Activated CD8-positive, alpha-beta memory T cell treated with anti-CD3 and anti-CD28 coated beads for 24 hours (primary cell): ENCODE measurements around the gene MICU2.
A peak's percentile ranks its signal among the peaks of the same experiment; 100 is the strongest.
"Not testable (repeated sequence)": the region's sequence is repeated elsewhere in the genome, so short reads cannot be mapped to it uniquely, and the experiment has no call there.

Experiments used
- DNase-seq: peaks from one replicate; pipeline ENCODE4 v3.0.0-alpha.2; 2020

The MICU2 gene

GRCh38 chr13:21594715-21595545 lies 9.0 kb downstream of the MICU2 start:
- DNase-seq, result peak; percentile 50

- DNase-seq, result not testable (repeated sequence)
These were observed 13.1 kb downstream of the MICU2 start for GRCh38 chr13:21590665-21591456.

GRCh38 chr13:21590231-21590630 lies 13.7 kb downstream of the MICU2 start:
- DNase-seq, result no peak

DNA sequence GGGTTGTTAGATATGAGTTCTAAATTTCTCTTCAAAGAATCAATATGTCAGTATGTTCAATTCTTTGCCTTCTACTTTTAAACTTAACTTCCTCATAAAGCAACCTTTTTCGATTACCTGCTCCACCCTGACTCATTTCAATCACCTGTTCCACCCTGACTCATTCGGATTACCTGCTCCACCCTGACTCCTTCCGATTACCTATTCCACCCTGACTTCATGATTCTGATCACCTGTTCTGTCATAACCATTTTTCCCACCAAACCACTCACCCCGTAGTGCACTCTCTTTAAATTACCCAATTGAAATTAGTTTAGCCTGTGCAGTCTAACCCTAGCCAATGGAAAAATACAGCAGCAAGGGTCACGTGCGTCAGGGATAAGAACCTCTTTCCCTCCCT lies 14.5 kb downstream of the MICU2 start:
- not testable (repeated sequence) for DNase-seq

DNA sequence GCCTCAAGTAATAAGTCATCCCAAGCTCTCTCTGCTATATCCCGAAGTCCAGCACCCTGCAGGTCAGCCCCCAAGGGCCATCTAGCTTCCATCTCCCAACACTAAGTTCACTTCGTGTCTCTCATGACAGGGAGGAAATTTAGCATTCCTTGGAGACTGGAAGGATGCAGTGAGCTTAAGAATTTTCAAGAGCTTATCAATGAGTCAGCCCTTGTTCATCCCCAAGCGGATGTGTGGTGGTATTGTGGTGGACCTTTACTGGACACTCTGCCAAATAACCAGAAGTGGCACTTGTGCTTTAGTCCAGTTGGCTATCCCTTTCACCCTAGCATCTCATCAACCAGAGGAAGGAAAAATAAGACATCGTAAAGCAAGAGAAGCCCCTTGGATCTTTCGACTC lies 15.6 kb downstream of the MICU2 start:
- DNase-seq, result not testable (repeated sequence)

- DNase-seq, result no peak
These were observed 18.9 kb downstream of the MICU2 start for GRCh38 chr13:21584973-21585592.

DNA sequence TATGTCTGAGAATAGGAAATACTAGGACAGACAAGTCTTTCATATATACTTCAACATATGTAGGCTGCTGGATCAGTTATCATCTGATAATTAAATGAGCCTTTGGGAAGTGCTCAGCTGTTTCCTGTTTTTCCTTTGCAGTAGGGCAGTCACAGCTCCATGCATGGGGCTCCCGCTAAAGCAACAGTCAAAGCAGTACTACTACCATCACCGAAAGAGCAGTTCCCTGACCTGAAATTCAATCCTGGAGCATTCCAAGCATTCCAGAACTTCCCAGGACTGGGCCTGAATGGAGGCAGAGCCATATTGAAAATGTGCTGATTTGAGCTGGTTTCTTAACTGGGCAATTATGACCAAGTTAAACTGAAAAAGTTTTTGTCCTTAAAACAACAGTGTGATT lies 20.5 kb downstream of the MICU2 start:
- DNase-seq, result no peak

DNA sequence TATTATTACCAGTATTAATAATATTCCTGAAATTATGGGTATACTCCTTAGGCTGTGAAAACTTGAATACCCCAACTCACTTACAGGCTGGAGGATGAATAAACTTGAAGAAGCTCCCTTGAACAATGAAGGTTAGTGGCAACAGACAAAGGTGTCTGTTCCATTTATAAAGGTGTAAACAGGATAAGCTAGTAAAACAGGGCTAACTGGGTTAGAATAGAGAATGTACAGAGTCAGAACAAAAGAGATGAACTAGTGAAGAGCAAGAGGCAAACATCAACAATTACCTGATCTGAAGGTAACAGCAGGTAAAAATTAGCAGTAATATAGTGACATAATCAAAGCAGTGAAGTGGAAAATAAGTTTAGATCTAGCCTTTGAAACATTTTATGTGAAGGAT lies 23.2 kb downstream of the MICU2 start:
- no peak for DNase-seq

DNA sequence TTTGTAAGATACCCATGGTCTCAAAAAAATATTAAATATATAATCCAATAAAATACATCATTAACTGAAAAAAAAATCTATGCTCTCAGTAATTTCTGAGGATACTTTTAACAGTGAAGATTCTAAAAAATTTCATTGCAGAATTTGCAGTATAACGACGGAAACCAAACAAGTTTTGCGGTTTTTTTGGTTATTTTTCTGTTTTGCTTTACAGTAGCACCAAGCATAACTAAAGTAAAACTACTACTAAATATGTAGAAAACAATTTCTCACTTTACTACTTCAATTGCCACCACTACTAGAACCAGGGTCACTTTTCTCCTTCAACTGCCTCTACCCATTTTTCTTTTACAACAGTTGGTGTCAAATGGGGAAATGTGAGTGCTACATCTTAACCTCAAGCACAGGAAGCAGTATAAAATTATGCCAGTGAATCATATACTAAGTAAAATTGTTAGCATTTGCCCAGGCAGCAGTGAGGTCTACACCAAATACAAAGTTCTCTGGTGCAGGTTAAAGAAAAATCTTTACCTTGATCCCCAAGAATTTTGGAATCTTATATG lies 24.1 kb downstream of the MICU2 start:
- no peak for DNase-seq

DNA sequence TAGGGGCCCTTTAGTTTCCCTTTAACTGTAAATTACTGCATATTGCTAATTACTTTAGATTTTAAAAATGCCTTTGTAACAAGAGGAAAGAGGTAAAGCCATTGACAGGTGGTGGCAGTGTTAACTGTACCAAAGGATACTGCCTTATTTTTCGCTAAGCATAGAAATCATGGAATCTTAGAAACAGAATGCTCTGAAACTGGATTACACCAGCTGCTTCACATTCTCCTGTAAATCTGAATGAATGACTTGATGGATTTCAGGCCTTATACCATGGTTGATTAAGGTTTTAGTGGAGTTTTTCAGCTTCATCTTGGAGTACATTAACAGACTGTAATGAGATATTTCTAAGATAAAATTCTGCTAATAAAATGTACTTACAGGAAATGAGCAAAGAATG lies 25.2 kb downstream of the MICU2 start:
- no peak for DNase-seq

DNA sequence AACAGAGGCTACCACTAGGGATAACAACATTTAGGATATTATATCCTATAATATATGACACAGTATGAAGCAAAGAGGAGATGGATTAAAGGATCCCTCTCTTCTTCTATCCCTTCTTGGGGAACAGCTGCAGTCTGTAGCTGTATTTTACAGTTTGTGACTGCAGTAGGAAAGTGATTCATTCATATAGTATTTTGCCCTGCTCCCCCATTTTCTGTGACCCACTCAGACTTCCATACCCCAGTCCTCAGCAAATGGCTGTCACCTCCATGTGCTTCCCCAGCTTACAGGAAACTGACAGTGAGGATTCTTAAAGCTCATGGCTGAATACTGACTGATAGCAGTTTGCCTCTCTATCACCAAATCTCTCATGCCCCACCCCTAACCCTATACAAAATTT lies 27.5 kb downstream of the MICU2 start:
- DNase-seq, result no peak

- no peak for DNase-seq
These were observed 29.9 kb downstream of the MICU2 start for GRCh38 chr13:21573920-21574712.

GRCh38 chr13:21569686-21570085 lies 34.3 kb downstream of the MICU2 start:
- DNase-seq, result no peak

DNA sequence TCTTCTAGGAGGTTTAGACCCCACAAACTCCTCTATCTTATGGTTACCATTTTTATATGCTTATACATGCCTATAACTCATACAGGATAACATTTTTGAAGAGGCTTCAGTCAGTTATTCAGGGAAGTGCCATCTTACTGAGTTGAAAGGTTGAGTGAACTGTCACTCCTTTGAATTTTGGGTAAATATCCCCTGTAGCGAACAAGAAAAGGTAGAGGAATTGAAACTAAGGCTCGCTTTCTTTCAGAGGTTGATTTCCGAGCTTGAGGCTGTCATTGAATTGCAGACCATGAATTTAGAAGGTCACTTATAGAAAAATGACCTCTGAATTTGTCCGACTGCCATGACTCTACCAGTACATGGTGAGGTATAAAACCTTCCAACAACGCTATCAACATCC lies 35.1 kb downstream of the MICU2 start:
- DNase-seq, result no peak

- no peak for DNase-seq
These were observed 36.3 kb downstream of the MICU2 start for GRCh38 chr13:21567714-21568113.

GRCh38 chr13:21557995-21558394 lies 46.0 kb downstream of the MICU2 start:
- no peak for DNase-seq

GRCh38 chr13:21556051-21556450 lies 47.9 kb downstream of the MICU2 start:
- DNase-seq, result no peak

- DNase-seq, result not testable (repeated sequence)
These were observed 50.7 kb downstream of the MICU2 start for GRCh38 chr13:21553261-21553660.

DNA sequence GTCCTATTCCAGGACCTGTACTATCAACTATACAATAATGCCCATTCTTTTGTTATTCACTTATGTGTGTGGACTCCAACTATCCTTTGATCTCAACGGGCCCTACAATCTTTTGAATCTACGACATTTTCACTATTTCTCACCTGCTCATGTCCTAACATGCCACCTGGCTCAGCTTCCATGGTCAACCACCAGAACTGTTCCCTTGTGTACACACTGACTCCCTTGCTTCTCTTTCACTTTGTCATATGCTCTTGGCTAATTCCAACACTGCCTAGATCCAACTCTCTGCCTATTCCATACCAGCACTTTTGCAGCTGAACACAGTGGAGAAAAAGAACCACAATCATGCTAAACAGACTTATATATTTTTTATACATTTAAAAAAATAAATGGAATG lies 53.1 kb downstream of the MICU2 start:
- DNase-seq, result no peak

GRCh38 chr13:21549633-21550032 lies 54.3 kb downstream of the MICU2 start:
- DNase-seq, result no peak

DNA sequence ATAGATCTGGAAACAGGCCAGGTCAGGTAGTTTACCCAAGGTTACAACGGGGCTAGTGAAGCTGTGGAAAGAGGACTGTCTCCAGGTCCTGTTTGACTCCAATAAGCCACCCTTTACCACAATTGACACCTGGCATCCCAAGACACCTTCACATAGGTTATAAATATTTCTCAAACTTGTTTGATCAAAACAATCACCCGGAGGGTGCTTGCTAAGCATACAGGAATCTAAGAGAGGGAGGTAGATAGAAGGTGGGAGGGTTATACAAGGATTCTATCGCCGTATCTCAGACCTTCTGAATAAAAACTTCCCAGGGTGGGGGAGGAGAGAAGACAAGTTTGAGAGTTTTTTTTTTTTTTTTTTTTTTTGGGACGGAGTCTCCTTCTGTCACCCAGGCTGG lies 55.4 kb downstream of the MICU2 start:
- no peak for DNase-seq

- DNase-seq, result no peak
These were observed 57.6 kb downstream of the MICU2 start for GRCh38 chr13:21546372-21546771.

GRCh38 chr13:21544515-21544914 lies 59.5 kb downstream of the MICU2 start:
- no peak for DNase-seq
